Measurements from ENCODE around the gene RILPL2. TPM values are rescaled to one million over a fixed set of nuclear protein-coding genes. Genes with fewer than 3 reads are reported as not detected.

RILPL2 gene
- total RNA-seq, 1 experiment from 2014 or later = 3.2 TPM

DNA sequence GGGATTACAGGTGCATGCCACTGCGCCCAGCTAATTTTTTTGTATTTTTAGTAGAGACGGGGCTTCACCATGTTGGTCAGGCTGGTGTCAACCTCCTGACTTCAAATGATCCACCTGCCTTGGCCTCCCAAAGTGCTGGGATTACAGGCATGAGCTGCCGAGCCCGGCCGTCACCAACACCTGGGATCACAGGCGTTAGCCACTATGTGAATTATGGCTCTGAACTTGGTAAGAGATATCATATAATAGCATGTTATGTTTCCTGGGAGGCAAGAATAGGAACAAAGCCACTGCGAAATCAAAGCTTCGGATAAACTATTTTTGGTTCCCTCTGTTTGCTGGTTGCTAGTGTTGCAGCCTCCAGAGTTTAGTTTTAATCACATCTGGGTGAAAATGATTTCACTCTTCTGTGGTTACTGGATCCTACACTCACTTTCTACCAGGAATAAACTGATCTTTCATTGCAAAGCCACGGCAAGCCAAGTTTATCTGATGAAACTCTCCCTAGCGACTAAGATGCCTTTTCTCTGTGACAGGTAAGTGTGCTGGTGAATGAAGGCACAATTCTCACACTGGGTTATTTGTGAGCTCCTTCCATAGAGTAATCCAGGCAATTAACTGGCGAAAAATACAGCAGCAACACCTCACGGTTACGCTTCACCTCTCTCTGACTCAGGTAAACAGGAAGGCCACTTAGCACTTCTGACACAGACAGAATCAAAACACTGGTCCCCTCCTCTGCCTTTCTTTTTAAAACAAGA, 38.2 kb upstream of the RILPL2 start:
- Mint-ChIP-seq H3K27ac (ENCODE audit: unreplicated experiment) (peak overlapping the region; percentile 30), H3K27me3 (ENCODE audit: insufficient read depth, unreplicated experiment) (no peaks in the 10 kb centered on the region), H3K4me1 (ENCODE audit: low read depth, unreplicated experiment) (peaks cover 25% of the 10 kb centered on the region), H3K9me3 (ENCODE audit: unreplicated experiment) (no peaks in the 10 kb centered on the region), H3K4me3 (ENCODE audit: unreplicated experiment) (no peak overlapping the region), H3K36me3 (ENCODE audit: insufficient read depth, unreplicated experiment) (peaks cover 32% of the 10 kb centered on the region)
- no peaks in the 10 kb centered on the region for H3K9me3 ChIP-seq
- H3K36me3 ChIP-seq (ENCODE audit: control insufficient read depth, insufficient read depth, low read length) = peaks cover 2% of the 10 kb centered on the region; the same call in 1 of the 2 replicates
- H3K4me3 ChIP-seq (ENCODE audit: low read depth, low read length) = no peak overlapping the region
- no TSS peak for BruUV-seq (replicated peaks)
- no peak for DNase-seq
- intact Hi-C loops (cut with micrococcal nuclease; ENCODE audit: unreplicated experiment) = loop anchor here (5.0 kb wide), 1 partner anchor 58 kb away; the partner anchor contains the start of gene RILPL1
- no peaks in the 10 kb centered on the region for H3K27me3 ChIP-seq (replicated peaks; ENCODE audit: control insufficient read depth, insufficient read depth, low read length)
- peaks cover 18% of the 10 kb centered on the region for H3K4me1 ChIP-seq
- ChIA-PET CTCF (interaction anchor here (0.7 kb wide), 1 partner anchor 85 kb away, joined by 3 read pairs; no protein-coding TSS in a partner anchor), POLR2A (interaction anchor here (0.5 kb wide), 1 partner anchor 324 kb away, joined by 5 read pairs; no protein-coding TSS in a partner anchor)
- no peak for TF ChIP-seq CTCF (IDR thresholded peaks at IDR 0.05; ENCODE audit: insufficient read depth in 1 of 2, low read depth in 1 of 2, low read length in 1 of 2, severe bottlenecking in 1 of 2, unreplicated experiment in 1 of 2)

- Mint-ChIP-seq H3K4me1 (ENCODE audit: low read depth, unreplicated experiment) (peaks cover 25% of the 10 kb centered on the region), H3K9me3 (ENCODE audit: unreplicated experiment) (no peaks in the 10 kb centered on the region), H3K27ac (ENCODE audit: unreplicated experiment) (no peak overlapping the region), H3K4me3 (ENCODE audit: unreplicated experiment) (no peak overlapping the region), H3K27me3 (ENCODE audit: insufficient read depth, unreplicated experiment) (no peaks in the 10 kb centered on the region), H3K36me3 (ENCODE audit: insufficient read depth, unreplicated experiment) (peaks cover 29% of the 10 kb centered on the region)
- no peak for DNase-seq
- TF ChIP-seq CTCF (IDR thresholded peaks at IDR 0.05; ENCODE audit: insufficient read depth in 1 of 2, low read depth in 1 of 2, low read length in 1 of 2, severe bottlenecking in 1 of 2, unreplicated experiment in 1 of 2) = no peak
- intact Hi-C loops (cut with micrococcal nuclease; ENCODE audit: unreplicated experiment) = loop anchor here (5.0 kb wide), 1 partner anchor 60 kb away; the partner anchor contains the start of gene RILPL1
- POLR2A ChIA-PET = no interaction called here
- CTCF ChIA-PET = interaction anchor here (0.6 kb wide), 1 partner anchor 107 kb away, joined by 3 read pairs; no protein-coding TSS in a partner anchor
- Histone ChIP-seq H3K36me3 (ENCODE audit: control insufficient read depth, insufficient read depth, low read length) (peaks cover 2% of the 10 kb centered on the region; the same call in 1 of the 2 replicates), H3K4me1 (peaks cover 18% of the 10 kb centered on the region), H3K4me3 (ENCODE audit: low read depth, low read length) (no peak overlapping the region), H3K9me3 (no peaks in the 10 kb centered on the region), H3K27me3 (replicated peaks; ENCODE audit: control insufficient read depth, insufficient read depth, low read length) (no peaks in the 10 kb centered on the region)
- BruUV-seq (replicated peaks) = no TSS peak
Measured at GRCh38 chr12:123472438-123472849, 36.0 kb upstream of the RILPL2 start.

DNA sequence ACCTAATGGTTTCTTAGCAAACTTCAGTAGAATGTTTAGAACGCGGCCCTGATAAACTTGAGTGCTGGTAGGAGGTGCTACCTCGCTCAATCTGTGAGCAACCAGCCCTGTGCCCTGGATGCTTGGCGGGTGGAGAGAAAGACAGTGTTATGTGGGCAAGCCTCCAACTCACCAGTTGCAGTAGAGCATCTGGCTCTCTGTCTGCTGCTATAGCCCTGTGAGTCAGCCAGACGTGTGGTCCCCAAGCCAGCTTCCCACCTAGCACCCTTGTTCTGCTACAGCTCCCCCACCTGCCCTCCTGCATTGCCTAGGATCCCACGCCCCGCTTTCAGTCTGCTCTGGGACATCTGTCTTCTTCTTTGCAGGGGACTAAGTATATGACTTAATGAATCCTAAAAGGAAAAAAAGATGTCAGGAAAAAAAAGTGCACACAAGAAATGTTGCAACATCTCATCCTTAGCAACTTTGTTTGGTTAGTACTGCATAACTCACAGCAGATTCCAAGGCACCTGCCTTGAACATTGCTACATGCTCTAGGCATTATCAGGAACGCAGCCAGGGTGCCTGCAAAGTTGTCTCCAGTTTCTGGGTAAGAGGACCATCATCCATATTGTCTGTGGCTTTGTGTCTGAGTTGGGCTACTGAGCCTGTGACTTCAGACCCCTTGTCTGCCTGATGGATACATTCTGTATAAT, 35.0 kb upstream of the RILPL2 start:
- Histone ChIP-seq H3K27me3 (replicated peaks; ENCODE audit: control insufficient read depth, insufficient read depth, low read length) (no peaks in the 10 kb centered on the region), H3K4me3 (ENCODE audit: low read depth, low read length) (no peak overlapping the region), H3K4me1 (peaks cover 18% of the 10 kb centered on the region), H3K36me3 (ENCODE audit: control insufficient read depth, insufficient read depth, low read length) (peaks cover 2% of the 10 kb centered on the region; the same call in 1 of the 2 replicates), H3K9me3 (no peaks in the 10 kb centered on the region)
- no peaks in the 10 kb centered on the region for H3K9me3 Mint-ChIP-seq (ENCODE audit: unreplicated experiment)
- ChIA-PET CTCF (no interaction called here), POLR2A (no interaction called here)
- peak overlapping the region; percentile 90 for H3K27ac Mint-ChIP-seq (ENCODE audit: unreplicated experiment)
- H3K4me3 Mint-ChIP-seq (ENCODE audit: unreplicated experiment) = no peak overlapping the region
- peaks cover 25% of the 10 kb centered on the region for H3K4me1 Mint-ChIP-seq (ENCODE audit: low read depth, unreplicated experiment)
- no TSS peak for BruUV-seq (replicated peaks)
- TF ChIP-seq CTCF (IDR thresholded peaks at IDR 0.05; ENCODE audit: insufficient read depth in 1 of 2, low read depth in 1 of 2, low read length in 1 of 2, severe bottlenecking in 1 of 2, unreplicated experiment in 1 of 2) = no peak
- intact Hi-C loops (cut with micrococcal nuclease; ENCODE audit: unreplicated experiment) = loop anchor here (5.0 kb wide), 1 partner anchor 61 kb away; the partner anchor contains the start of gene RILPL1
- DNase-seq = peak; percentile 52 to 68
- H3K27me3 Mint-ChIP-seq (ENCODE audit: insufficient read depth, unreplicated experiment) = no peaks in the 10 kb centered on the region
- H3K36me3 Mint-ChIP-seq (ENCODE audit: insufficient read depth, unreplicated experiment) = peaks cover 29% of the 10 kb centered on the region

Measured in Caco-2 (cell line).